PC-3 (cell line): ENCODE data around the gene CEP70.

ENCODE experiments used
- EZH2 ChIP-seq: fragments of 300-600 bp; sonication (generic); IDR thresholded peaks from one replicate; pipeline ENCODE4 v1.6.1; 2017; ENCODE audit warnings: antibody characterized with exemption, mild to moderate bottlenecking, low read length; ENCODE audit not compliant: unreplicated experiment
- TF ChIP-seq, protein P1 (sequence below): fragments of 300-600 bp; sonication (generic); conservative IDR thresholded peaks from 2 replicates; pipeline ENCODE4 v1.5.1; 2017; ENCODE audit warnings: antibody characterized with exemption, low read depth, mild to moderate bottlenecking, low read length

DNA sequence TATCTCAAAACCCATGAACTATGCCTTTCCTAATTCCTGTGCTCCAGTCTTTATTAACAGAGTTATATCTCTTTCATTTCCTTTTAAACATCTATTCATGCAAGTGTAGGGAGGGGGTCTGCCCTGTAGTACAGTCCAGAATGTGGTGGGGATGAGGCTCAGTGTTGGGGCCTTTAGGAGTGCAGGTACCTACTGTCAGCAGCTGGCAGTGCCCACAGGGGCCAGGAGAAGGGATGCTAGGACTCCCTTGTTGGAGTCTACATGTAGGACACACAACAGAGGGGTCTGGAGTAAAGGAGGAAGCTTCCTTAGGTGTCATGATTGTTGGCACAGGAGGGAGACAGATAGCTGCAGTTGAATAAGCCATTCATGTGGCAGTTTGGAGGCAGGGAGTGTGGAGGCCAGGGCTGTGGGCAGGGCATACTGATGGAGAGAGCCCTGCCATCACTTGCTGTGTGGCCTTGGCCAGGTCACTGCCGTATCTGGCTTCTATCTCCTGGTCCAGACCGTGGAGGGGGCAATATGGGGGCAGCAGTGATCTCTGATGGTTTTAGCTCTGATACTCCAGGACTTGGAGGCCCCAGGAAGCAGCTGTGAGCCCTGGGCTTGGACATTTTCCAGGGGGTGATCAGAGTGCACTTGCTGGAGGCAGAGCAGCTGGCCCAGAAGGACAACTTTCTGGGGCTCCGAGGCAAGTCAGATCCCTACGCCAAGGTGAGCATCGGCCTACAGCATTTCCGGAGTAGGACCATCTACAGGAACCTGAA lies 130.2 kb downstream of the CEP70 start:
- TF ChIP-seq EZH2 = no peak
- TF ChIP-seq, protein P1, sequence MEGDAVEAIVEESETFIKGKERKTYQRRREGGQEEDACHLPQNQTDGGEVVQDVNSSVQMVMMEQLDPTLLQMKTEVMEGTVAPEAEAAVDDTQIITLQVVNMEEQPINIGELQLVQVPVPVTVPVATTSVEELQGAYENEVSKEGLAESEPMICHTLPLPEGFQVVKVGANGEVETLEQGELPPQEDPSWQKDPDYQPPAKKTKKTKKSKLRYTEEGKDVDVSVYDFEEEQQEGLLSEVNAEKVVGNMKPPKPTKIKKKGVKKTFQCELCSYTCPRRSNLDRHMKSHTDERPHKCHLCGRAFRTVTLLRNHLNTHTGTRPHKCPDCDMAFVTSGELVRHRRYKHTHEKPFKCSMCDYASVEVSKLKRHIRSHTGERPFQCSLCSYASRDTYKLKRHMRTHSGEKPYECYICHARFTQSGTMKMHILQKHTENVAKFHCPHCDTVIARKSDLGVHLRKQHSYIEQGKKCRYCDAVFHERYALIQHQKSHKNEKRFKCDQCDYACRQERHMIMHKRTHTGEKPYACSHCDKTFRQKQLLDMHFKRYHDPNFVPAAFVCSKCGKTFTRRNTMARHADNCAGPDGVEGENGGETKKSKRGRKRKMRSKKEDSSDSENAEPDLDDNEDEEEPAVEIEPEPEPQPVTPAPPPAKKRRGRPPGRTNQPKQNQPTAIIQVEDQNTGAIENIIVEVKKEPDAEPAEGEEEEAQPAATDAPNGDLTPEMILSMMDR = no peak
